NB4 (cell line): Measurements from ENCODE around the gene SOX6.

ENCODE experiments used
- POLR2A ChIP-seq: IDR thresholded peaks from 2 replicates; pipeline ENCODE4 v1.6.1; 2011; ENCODE audit warnings: mild to moderate bottlenecking; ENCODE audit not compliant: insufficient read length; ENCODE audit errors: extremely low read depth
- TF ChIP-seq, protein P1 (sequence below): IDR thresholded peaks from one replicate; pipeline ENCODE4 v1.5.1; 2012; ENCODE audit warnings: low read depth, low read length
- TF ChIP-seq, protein P2 (sequence below): IDR thresholded peaks from 2 replicates; pipeline ENCODE4 v1.6.1; 2011; ENCODE audit warnings: low read depth, low read length

DNA sequence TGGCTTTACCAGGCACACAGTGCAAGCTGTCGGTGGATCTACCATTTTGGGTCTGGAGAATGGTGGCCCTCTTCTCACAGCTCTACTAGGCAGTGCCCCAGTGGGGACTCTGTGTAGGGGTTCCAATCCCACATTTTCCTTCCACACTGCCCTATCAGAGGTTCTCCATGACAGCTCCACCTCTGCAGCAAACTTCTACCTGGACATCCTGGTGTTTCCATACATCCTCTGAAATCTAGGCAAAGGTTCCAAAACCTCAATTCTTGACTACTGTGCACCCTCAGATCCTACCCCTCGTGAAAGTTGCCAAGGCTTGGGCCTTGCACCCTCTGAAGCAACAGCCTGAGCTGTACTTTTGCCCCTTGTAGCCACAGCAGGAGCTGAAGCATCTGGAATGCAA lies 108.1 kb downstream of the SOX6 start:
- TF ChIP-seq, protein P1, sequence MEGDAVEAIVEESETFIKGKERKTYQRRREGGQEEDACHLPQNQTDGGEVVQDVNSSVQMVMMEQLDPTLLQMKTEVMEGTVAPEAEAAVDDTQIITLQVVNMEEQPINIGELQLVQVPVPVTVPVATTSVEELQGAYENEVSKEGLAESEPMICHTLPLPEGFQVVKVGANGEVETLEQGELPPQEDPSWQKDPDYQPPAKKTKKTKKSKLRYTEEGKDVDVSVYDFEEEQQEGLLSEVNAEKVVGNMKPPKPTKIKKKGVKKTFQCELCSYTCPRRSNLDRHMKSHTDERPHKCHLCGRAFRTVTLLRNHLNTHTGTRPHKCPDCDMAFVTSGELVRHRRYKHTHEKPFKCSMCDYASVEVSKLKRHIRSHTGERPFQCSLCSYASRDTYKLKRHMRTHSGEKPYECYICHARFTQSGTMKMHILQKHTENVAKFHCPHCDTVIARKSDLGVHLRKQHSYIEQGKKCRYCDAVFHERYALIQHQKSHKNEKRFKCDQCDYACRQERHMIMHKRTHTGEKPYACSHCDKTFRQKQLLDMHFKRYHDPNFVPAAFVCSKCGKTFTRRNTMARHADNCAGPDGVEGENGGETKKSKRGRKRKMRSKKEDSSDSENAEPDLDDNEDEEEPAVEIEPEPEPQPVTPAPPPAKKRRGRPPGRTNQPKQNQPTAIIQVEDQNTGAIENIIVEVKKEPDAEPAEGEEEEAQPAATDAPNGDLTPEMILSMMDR = no peak
- TF ChIP-seq POLR2A = no peak
- TF ChIP-seq, protein P2, sequence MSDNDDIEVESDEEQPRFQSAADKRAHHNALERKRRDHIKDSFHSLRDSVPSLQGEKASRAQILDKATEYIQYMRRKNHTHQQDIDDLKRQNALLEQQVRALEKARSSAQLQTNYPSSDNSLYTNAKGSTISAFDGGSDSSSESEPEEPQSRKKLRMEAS = no peak
